HCT116 (cell line): Measurements from ENCODE around the gene SIRPA. TPM values are rescaled to one million over a fixed set of nuclear protein-coding genes. Genes with fewer than 3 reads are reported as not detected.

Experiments used
- ATAC-seq: fragments of 200-7000 bp; cut with Tn5 transposase; 2 replicates; pipeline ENCODE4 v1.9.1; 2020; ENCODE audit warnings: mild to moderate bottlenecking, moderate library complexity
- BruUV-seq: library from RNA; stranded (reverse); fragments of 400-500 nt; replicated peaks from 2 replicates; lab custom pipeline; 2021; lab: Mats Ljungman, UMichigan
- CTCF ChIA-PET: fragments of 300-600 bp; sonication (Branson Sonifier 250); formaldehyde crosslinking; loops from one replicate; lab custom pipeline; 2021; ENCODE audit warnings: antibody characterized with exemption; lab: Charles Lee
- POLR2A ChIA-PET: fragments of 300-600, 350-600 bp; sonication (Branson Sonifier 250); formaldehyde crosslinking; loops from one replicate; lab custom pipeline; 2021; ENCODE audit warnings: antibody characterized with exemption; lab: Charles Lee
- RAD21 ChIA-PET, 2 experiments: fragments of 300-600 bp; sonication (Branson Sonifier 250); formaldehyde crosslinking; loops; one replicate each; lab custom pipeline; 2023; ENCODE audit warnings: low total read pairs in 2 of 2; ENCODE audit not compliant: uncharacterized antibody in 2 of 2, unreplicated experiment in 2 of 2, low non-redundant PET in 1 of 2; lab: Charles Lee
- DNase-seq: peaks from one replicate; pipeline ENCODE4 v3.0.0-alpha.2; 2010; ENCODE audit warnings: low read depth, low spot score
- H2AFZ ChIP-seq: fragments of 200-600 bp; shearing (Covaris generic), sonication (generic); 2 replicates; pipeline ENCODE4 v1.6.1; 2017; ENCODE audit warnings: low read depth, mixed run types, mixed read lengths, antibody characterized with exemption, low read length; ENCODE audit not compliant: poor library complexity, severe bottlenecking
- H3K27ac ChIP-seq: 2 replicates; pipeline ENCODE4 v1.5.1; 2012; ENCODE audit warnings: low read depth, low read length
- H3K27me3 ChIP-seq: fragments of 200-600 bp; sonication (generic); 2 replicates; pipeline ENCODE4 v1.6.1; 2016; ENCODE audit warnings: mixed run types, low read length, mixed read lengths; ENCODE audit not compliant: insufficient read depth
- H3K36me3 ChIP-seq, 2 experiments: fragments of 200-500 bp in 1 of 2; fragments of 200-600 bp in 1 of 2; sonication (Bioruptor generic) in 1 of 2; sonication (generic) in 1 of 2; 2 replicates each; pipeline versions ENCODE4 v1.5.1 to v1.6.1; 2014 to 2016; ENCODE audit warnings: low read length in 2 of 2, inconsistent platforms in 1 of 2, mixed read lengths in 1 of 2, mixed run types in 1 of 2; ENCODE audit not compliant: insufficient read depth in 2 of 2, control insufficient read depth in 1 of 2
- H3K4me1 ChIP-seq, 2 experiments: fragments of 200-600 bp in 1 of 2; sonication (generic) in 1 of 2; 2 replicates each; pipeline versions ENCODE4 v1.5.1 to v1.6.1; 2012 to 2017; ENCODE audit warnings: low read length in 2 of 2, inconsistent platforms in 1 of 2, mild to moderate bottlenecking in 1 of 2, mixed read lengths in 1 of 2, mixed run types in 1 of 2, moderate library complexity in 1 of 2; ENCODE audit not compliant: insufficient read depth in 2 of 2, control insufficient read depth in 1 of 2
- H3K4me2 ChIP-seq: fragments of 200-600 bp; sonication (generic); 2 replicates; pipeline ENCODE4 v1.6.1; 2017; ENCODE audit warnings: mixed run types, low read length, mixed read lengths
- H3K4me3 ChIP-seq, 2 experiments: fragments of 200-600 bp in 1 of 2; sonication (generic) in 1 of 2; replicated peaks in 1 of 2; 2 replicates each; pipeline ENCODE4 v1.5.1; 2011 to 2016; ENCODE audit warnings: low read length in 2 of 2, control low read depth in 1 of 2, low read depth in 1 of 2, mild to moderate bottlenecking in 1 of 2, mixed read lengths in 1 of 2, mixed run types in 1 of 2
- H3K79me2 ChIP-seq: fragments of 200-600 bp; sonication (generic); 2 replicates; pipeline ENCODE4 v1.6.1; 2017; ENCODE audit warnings: mild to moderate bottlenecking, mixed run types, low read length, moderate library complexity, mixed read lengths; ENCODE audit not compliant: insufficient read depth
- H3K9ac ChIP-seq: fragments of 200-600 bp; sonication (generic); 2 replicates; pipeline ENCODE4 v1.6.1; 2016; ENCODE audit warnings: low read length, mixed read lengths
- H3K9me2 ChIP-seq: fragments of 200-600 bp; sonication (generic), shearing (Covaris generic); 2 replicates; pipeline ENCODE4 v1.6.1; 2017; ENCODE audit warnings: mixed run types, mild to moderate bottlenecking, moderate library complexity; ENCODE audit not compliant: insufficient read depth
- H3K9me3 ChIP-seq, 2 experiments: fragments of 200-500 bp in 1 of 2; fragments of 200-600 bp in 1 of 2; sonication (Bioruptor generic) in 1 of 2; sonication (generic) in 1 of 2; 2 replicates each; pipeline ENCODE4 v1.6.1; 2014 to 2017; ENCODE audit warnings: low read length in 2 of 2, mixed read lengths in 2 of 2, inconsistent platforms in 1 of 2, low read depth in 1 of 2, mild to moderate bottlenecking in 1 of 2, mixed run types in 1 of 2, moderate library complexity in 1 of 2; ENCODE audit not compliant: control insufficient read depth in 1 of 2, insufficient read depth in 1 of 2
- H4K20me1 ChIP-seq: fragments of 200-600 bp; sonication (generic), shearing (Covaris generic); 2 replicates; pipeline ENCODE4 v1.6.1; 2017; ENCODE audit warnings: mixed run types, mild to moderate bottlenecking, moderate library complexity; ENCODE audit not compliant: insufficient read depth
- CBX3 ChIP-seq: IDR thresholded peaks from 2 replicates; pipeline ENCODE4 v1.6.1; 2012; ENCODE audit warnings: low read depth
- CEBPB ChIP-seq: IDR thresholded peaks from 2 replicates; pipeline ENCODE4 v1.6.1; 2012; ENCODE audit warnings: low read depth
- EZH2 ChIP-seq: fragments of 200-600 bp; sonication (generic); IDR thresholded peaks from 2 replicates; pipeline ENCODE4 v1.6.1; 2017; ENCODE audit warnings: antibody characterized with exemption, mixed run types
- EZH2phosphoT487 ChIP-seq: fragments of 200-600 bp; IDR thresholded peaks from 2 replicates; pipeline ENCODE4 v1.6.1; 2018; ENCODE audit warnings: antibody characterized with exemption, borderline replicate concordance
- FOSL1 ChIP-seq: IDR thresholded peaks from 2 replicates; pipeline ENCODE4 v1.6.1; 2012; ENCODE audit warnings: low read depth
- JUND ChIP-seq: IDR thresholded peaks from 2 replicates; pipeline ENCODE4 v1.6.1; 2012
- POLR2AphosphoS5 ChIP-seq: IDR thresholded peaks from 2 replicates; pipeline ENCODE4 v1.6.1; 2011; ENCODE audit warnings: mild to moderate bottlenecking, low read depth, low read length, moderate library complexity
- SRF ChIP-seq: IDR thresholded peaks from 2 replicates; pipeline ENCODE4 v1.6.1; 2012; ENCODE audit warnings: low read depth
- YY1 ChIP-seq: IDR thresholded peaks from 2 replicates; pipeline ENCODE4 v1.6.1; 2011; ENCODE audit warnings: low read length, low read depth, moderate library complexity, mild to moderate bottlenecking; ENCODE audit not compliant: insufficient replicate concordance; ENCODE audit errors: extremely low read depth
- intact Hi-C: fragments of 100-400 bp; cut with micrococcal nuclease; formaldehyde crosslinking; loops from 2 replicates; pipeline ENCODE4 v1.10.0; 2022
- total RNA-seq: library from RNA; stranded (reverse); gene quantifications from one replicate; pipeline ENCODE4 v1.2.1, GENCODE V29; 2021; ENCODE audit not compliant: unreplicated experiment
- TF ChIP-seq, protein P1 (sequence below): IDR thresholded peaks from 2 replicates; pipeline ENCODE4 v1.6.1; 2012

SIRPA gene
- total RNA-seq, 1 experiment from 2014 or later, result 15.3 TPM

DNA sequence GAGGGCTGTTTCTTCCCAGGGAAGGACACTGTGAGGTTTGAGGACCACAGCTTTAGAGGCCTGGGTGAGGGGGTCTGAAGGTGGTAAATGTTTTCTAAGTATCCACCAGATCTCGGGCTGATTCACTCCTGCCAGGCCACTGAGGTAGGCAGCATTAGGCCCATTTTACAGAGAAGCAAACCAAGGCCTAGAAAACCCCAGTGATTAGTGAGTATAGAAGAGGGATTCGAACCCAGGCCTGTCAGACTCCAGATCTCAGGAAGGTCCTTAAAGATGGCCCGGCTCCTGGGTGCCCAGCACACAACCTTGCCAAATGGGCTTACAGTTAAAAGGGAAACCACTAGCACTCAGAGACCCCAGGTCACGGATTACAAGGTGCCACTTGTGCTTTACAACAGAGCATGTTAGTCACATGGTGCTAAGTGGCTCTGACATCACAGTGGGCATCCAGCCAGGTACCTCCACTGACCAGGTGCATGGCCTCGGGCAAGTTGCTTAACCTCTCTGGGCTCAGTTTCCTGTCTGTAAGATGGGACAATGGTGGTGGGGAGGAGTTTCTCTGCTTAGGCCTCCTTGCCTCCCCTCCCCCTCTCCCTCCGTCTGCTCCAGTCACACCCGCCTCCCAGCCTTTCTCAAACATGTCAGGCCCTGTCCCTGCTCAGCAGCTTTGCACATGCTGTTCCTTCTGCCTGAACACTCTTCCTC, 18.8 kb upstream of the SIRPA start:
- Histone ChIP-seq H4K20me1 (no peaks in the 10 kb centered on the region), H3K9me3 (no peaks in the 10 kb centered on the region), H3K4me1 (peaks cover 0 to 6% of the 10 kb centered on the region in 2 experiments; a peak in 1 of 4 replicates), H3K9me2 (no peaks in the 10 kb centered on the region), H3K9ac (no peak overlapping the region), H3K27ac (no peak overlapping the region), H2AFZ (no peak overlapping the region), H3K27me3 (no peaks in the 10 kb centered on the region), H3K36me3 (no peaks in the 10 kb centered on the region), H3K79me2 (no peaks in the 10 kb centered on the region), H3K4me2 (no peak overlapping the region), H3K4me3 (no peak overlapping the region)
- no peak for DNase-seq
- intact Hi-C loops, result no loop called here
- TF ChIP-seq CEBPB (no peak), EZH2phosphoT487 (no peak), CBX3 (no peak)
- no TSS peak for BruUV-seq
- CTCF ChIA-PET, result no interaction called here
- POLR2A ChIA-PET, result no interaction called here
- no peak for ATAC-seq
- RAD21 ChIA-PET, result no interaction called here

- intact Hi-C loops, result no loop called here
- ATAC-seq (peak; percentile 46; the same call in 1 of the 2 replicates), DNase-seq (no peak)
- Histone ChIP-seq H3K36me3 (no peaks in the 10 kb centered on the region), H3K4me1 (peaks cover 0 to 6% of the 10 kb centered on the region in 2 experiments; a peak in 1 of 4 replicates), H3K27ac (no peak overlapping the region), H4K20me1 (no peaks in the 10 kb centered on the region), H3K9ac (no peak overlapping the region), H3K27me3 (no peaks in the 10 kb centered on the region), H3K9me2 (no peaks in the 10 kb centered on the region), H3K79me2 (no peaks in the 10 kb centered on the region), H3K4me3 (no peak overlapping the region), H3K9me3 (no peaks in the 10 kb centered on the region), H2AFZ (no peak overlapping the region), H3K4me2 (no peak overlapping the region)
- POLR2A ChIA-PET, result no interaction called here
- TF ChIP-seq, protein P1, sequence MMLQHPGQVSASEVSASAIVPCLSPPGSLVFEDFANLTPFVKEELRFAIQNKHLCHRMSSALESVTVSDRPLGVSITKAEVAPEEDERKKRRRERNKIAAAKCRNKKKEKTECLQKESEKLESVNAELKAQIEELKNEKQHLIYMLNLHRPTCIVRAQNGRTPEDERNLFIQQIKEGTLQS, result no peak
- no peak for TF ChIP-seq POLR2AphosphoS5
- TF ChIP-seq SRF, result no peak
- TF ChIP-seq EZH2phosphoT487, result no peak
- no peak for TF ChIP-seq CBX3
- TF ChIP-seq JUND, result no peak
- no peak for TF ChIP-seq FOSL1
- TF ChIP-seq YY1, result no peak
- TF ChIP-seq EZH2, result no peak
- RAD21 ChIA-PET, result no interaction called here
- CTCF ChIA-PET, result no interaction called here
- no TSS peak for BruUV-seq
Observed at GRCh38 chr20:1876975-1877608, 18.1 kb upstream of the SIRPA start.
